Measurements from ENCODE around the gene C2CD3.

The C2CD3 gene, protein sequence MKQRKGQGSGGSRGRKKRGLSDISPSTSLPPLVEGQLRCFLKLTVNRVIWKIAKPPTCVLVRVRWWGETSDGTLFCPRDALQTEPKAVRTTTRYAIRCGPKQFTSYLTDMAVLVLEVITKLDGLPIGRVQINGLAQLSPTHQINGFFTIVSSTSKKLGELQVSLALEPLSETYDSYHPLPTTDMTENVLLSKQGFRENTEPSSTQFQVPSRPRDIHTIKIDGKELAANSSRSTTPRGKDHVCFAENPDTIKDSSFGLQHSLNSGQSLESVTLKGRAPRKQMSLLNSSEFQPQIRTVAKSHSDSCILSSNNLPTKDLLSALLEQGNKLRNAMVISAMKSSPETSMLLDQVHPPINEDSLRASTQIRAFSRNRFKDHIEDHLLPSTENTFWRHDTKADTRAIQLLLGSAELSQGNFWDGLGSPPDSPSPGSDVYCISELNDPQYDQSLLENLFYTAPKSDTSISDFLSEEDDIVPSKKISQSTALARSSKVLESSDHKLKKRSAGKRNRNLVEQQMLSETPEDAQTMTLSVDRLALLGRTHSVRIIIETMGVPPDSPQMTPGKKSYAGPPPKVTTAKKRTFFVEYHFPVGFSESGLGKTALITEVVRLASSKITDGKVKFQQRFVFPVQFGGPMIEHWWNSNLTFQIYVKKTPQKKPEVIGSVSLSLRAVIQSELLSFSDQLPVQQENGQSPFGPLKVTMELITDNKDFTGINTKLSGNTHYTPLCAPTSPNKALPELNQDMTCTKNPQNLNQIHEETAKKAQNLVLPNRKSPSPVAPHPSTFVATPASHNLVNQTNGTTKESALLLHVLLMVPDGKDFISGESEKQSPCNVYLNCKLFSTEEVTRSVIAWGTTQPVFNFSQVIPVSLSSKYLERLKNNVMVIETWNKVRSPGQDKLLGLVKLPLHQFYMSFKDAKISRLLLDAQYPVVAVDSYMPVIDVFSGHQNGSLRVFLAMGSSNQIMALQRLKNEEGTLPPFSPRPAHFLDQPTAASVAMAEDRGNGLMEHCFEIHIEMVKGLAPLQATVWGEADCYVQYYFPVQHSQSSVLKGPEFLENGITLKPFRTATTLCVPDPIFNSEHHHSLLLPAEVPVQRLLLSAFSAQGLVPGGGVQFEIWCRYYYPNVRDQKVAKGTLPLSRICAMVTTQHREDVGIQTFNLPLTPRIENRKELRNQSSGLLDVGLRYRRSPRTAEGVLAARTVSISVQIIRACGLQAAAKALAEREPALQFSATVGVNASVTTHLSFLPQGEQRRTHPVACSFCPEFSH (N-terminal part only)

DNA sequence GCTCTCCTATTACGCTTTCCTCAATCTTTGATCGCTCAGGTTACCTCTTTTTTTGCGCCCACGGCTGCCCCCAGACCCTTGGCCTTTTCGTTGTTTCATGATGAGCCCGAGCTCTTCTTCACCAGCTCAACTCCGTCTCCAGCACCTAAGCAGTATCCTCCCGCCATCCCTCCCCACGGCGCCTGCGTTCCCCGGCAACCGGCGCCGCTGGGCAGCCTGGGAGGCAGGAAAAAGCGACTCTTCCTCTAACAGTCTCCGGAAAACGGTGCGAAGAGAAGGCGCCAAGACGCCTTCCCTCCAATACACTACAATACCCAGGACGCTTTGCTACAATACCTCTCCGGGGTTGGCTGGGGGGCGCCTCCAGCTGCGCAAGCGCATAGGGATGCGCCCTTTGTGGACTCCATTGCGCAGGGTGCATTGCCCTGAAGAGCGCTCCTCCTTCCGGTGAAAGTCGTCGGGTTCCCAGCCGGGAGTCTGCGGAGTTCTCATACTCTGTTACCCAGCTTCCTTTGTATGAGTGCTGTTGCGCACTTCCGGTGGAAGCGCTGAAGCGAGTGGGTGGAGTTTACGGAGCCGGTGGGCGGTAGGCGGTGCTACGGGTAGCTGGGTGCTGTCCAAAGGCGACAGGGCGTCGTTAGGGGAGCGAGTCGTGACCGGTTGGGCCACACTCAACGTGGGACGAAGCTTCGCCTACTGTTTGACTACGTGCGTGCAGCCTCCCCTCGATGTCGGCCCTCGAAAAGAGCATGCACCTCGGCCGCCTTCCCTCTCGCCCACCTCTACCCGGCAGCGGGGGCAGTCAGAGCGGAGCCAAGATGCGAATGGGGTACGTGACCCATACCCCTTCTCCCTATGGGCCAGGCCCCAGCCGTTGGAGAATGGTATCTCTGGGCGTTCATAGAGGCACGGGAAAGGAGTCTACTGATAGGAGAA lies at the start of gene C2CD3, which contains the start of gene PPME1:
TSS of gene C2CD3 (minus strand) at position 309 of the 936 bp plus-strand sequence. CDS start at position 99, 210 bp downstream.
TSS of gene PPME1 (plus strand) at position 596 of the 936 bp plus-strand sequence. CDS start at position 729, 133 bp downstream.
- DNase-seq (ENCODE audit: low read depth in 2 of 3, low spot score in 2 of 3), result peak; percentile 74 to 97 (median 86)

DNA sequence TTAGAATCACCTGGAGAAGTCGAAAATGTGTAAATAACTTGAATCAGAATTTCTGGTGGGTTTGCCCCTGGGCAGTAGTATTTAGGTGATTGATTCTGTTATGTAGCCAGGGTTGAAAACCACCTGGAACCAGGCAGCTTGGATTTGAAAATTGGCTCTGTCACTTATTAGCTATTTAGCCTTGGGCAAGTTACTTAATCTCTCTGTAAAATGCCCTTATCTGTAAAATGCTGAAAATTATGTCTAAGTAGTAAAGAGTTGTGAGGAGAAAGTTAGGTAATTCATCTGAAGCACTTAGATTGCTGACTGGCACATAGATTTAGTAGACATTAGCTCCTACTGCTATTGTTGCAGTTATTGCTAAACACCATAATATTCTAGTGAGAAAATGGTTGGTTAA lies 49.6 kb upstream of the C2CD3 start:
- DNase-seq (ENCODE audit: low read depth in 2 of 3, low spot score in 2 of 3), result no peak

DNA sequence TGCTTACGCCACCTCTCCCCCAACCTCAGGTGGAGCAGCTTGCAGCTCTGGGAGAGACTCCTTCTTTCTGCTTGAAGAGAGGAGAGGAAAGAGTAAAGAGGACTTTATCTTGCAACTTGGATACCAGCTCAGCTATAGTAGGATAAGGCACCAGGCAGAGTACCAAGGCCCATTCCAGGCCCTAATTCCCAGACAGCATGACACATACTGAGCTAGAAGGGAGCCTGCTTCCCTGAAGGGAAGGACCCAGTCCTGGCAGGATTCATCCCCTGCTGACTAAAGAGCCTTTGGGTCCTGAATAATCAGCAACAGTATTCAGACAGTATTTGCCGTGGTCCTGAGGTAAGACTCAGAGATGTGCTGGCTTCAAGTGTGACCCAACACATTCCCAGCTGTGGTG lies 41.7 kb upstream of the C2CD3 start:
- no peak for DNase-seq (ENCODE audit: low read depth in 2 of 3, low spot score in 2 of 3)

DNA sequence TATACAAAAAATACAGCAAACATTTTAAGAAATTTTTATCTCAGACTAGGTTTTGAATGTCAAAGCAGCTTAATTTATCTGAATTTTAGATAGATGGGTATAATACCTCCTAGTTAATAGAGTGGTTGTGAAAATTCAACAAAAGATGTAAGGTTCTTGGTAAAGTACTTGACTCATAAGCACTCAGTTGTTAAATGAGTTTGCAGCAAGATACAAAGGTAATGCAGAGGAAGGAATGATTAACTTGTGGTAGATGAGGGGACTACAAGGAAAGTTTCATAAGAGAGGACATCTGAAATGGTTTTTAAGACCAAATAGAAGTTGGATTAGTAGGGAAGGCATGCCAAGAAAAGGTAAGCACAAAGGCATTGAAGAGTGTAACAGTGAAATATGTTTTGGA lies 37.7 kb upstream of the C2CD3 start:
- no peak for DNase-seq (ENCODE audit: low read depth in 2 of 3, low spot score in 2 of 3)

DNA sequence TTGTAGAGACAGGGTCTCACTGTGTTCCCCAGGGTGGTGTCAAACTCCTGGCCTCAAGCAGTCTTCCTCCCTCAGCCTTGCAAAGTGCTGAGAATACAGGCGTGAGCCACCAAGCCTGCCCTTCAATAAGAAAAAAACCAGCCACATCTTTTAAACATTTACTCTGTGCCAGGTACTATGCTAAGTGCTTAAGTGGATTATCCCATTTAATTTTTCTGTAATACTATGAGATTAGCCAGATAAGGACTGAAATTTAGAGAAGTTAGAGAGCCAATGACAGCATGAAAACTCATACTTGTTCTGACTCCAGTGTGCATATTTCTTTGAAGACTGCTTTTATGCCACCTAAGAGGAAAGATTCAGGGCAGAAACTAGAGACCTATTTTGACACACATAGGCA lies 35.9 kb upstream of the C2CD3 start:
- DNase-seq (ENCODE audit: low read depth in 2 of 3, low spot score in 2 of 3), result no peak

DNA sequence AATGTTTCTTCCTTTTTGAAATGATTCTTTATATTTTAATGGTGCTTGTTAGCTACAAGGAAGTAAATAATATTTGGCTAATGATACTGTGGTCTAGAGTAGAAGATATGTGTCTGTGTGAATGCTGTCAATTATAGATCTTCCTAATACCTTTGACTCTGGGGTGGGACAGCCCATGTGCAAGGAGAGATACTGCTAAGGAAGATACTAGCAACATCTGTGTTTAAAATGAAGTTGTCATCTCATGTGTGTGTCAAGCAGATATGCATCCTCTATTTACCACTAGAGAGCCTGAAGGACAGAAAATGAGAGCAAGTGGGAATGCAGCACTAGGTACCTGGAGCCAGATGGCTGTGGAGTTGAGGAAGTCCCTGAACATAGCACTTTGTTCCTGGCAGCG lies 34.4 kb upstream of the C2CD3 start:
- no peak for DNase-seq (ENCODE audit: low read depth in 2 of 3, low spot score in 2 of 3)

DNA sequence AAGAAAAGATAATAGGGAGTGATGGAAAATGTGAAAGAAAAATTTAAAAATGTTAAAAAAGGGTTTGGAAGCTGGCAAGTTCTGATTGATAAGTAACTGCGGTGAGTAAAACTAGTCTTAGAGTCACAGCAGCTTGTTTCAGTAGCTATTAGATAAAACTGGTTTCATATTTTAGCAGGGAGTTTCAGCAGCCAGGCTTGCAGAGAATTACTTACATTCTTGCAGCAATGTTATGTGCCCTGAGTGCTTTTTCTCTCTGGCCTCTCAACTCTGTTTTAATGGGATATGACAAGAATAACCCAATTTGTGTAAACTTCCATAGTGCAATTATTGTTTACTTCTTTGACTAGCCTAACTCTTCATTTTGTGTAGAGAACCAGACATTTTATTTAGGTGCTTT lies 33.9 kb upstream of the C2CD3 start:
- no peak for DNase-seq (ENCODE audit: low read depth in 2 of 3, low spot score in 2 of 3)

DNA sequence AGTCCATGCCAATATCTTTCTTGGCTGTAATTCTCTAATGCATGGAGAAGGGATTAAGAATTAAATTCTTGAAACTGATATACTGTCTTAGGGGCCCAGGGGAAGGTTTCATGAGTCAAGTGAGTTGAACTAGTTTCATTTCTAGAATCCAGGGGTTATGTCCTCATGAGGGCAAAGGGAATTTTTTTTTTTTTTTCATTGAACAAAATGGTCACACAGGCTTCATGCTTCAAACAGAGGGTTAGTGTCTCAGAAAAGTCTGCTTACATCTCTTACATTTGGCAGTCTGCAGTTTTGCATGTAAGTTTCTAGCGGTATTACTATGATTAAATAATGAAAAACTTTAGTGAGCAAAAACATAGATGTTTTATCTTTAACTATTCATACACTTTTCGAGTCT lies 33.2 kb upstream of the C2CD3 start:
- no peak for DNase-seq (ENCODE audit: low read depth in 2 of 3, low spot score in 2 of 3)

DNA sequence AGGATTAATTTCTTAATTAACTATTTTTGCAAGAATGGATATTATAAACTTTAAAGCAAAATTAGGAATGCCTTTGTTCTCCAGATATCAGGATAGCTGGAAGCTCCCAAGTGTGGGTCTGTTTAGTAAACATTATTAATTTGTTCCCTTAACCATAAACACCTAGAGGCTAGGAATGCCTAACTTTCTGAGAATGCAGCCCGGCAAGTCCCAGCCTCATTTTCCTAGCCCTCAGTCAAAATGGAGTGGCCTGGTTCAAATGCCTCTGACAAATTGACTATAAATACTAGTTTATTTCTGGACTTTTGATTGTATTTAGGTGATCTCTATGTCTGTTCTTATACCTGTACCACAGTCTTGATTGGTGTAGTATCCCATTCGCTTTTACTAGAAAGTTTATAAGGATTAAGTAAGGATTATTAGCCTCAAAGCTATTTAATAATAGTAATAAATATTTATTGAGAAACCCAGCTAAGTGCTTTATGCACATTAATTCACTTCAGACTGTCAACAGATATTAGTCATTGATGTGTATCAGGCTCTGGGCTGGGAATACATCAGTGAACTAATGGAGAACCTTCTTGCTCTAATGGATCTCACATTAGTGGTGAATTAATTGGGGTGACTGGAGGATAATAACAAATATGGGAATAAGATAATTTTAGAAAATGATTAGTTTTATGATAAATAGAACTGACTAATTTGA lies 26.1 kb upstream of the C2CD3 start:
- DNase-seq (ENCODE audit: low read depth in 2 of 3, low spot score in 2 of 3), result no peak

DNA sequence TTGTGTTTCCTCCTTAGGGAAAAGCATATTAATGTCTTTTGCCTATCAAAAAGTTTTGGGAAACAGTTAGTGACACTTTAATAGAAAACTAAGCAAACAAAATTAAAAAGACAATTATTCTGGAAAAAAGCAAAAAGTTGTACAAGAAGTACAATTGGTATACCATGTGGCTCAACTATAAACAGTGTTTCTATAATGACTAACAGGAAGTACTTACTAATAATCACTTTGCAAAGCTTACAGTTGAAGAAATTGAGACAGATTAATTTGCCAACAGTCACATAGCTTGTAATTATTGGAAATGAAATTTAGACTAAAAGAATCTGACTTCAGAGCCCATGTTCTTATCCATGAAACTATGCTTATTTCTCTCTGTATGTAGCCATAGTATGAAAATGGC lies 25.0 kb upstream of the C2CD3 start:
- DNase-seq (ENCODE audit: low read depth in 2 of 3, low spot score in 2 of 3), result no peak

DNA sequence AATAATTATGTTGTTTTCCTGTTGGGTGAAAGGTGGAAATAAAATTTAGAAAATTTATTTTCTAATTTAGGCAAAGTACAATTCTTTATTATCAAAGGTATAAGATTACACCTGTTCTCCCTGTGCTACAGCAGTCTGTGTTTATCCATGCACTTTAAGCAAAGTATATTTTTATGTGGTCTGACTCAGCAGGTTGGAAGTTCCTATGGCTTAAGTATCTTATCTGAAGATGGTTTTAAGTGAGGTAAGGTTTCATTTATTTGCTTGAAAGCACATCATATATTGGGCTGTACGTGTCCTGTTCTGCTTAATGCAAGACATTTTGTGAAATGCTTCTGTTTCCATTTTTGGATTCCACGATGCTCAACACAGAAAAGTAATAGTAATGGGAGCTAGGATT lies 14.9 kb upstream of the C2CD3 start:
- no peak for DNase-seq (ENCODE audit: low read depth in 2 of 3, low spot score in 2 of 3)

DNA sequence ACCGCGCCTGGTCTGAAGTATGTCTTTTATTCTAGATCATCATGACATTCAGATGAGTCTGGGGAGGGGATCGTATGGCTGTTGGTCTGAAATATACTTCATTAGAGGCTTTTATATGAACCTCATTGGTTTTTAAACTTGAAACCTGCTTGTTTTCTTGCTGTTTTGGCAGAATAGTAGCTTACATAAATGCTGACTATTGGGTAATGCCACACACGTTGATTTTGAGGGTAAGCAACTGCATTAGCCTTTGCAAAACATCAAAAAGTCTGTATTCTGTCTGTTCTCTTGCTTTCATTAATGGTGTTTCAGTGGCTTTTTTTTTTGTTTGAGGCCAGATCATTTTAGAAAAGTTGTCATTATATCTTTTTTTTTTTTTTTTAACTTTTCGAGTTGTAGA lies 14.5 kb upstream of the C2CD3 start:
- DNase-seq (ENCODE audit: low read depth in 2 of 3, low spot score in 2 of 3), result no peak

DNA sequence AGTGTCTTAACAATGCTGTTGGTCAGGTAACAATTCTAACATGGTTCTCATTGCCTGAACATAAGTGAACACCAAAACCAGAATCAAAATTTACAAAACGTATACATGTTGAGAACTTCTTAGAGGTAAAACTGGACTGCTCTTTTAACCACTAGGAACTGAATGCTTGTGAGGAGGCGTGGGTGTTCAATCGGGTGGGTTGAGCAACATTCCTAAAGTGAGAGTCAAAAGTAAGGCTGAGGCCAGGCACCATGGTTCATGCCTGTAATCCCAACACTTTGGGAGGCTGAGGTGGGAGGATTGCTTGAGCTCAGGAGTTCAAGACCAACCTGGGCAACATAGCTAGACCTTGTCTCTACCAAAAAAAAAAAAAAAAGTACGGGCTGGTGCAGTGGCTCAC lies 11.8 kb upstream of the C2CD3 start:
- DNase-seq (ENCODE audit: low read depth in 2 of 3, low spot score in 2 of 3), result no peak

DNA sequence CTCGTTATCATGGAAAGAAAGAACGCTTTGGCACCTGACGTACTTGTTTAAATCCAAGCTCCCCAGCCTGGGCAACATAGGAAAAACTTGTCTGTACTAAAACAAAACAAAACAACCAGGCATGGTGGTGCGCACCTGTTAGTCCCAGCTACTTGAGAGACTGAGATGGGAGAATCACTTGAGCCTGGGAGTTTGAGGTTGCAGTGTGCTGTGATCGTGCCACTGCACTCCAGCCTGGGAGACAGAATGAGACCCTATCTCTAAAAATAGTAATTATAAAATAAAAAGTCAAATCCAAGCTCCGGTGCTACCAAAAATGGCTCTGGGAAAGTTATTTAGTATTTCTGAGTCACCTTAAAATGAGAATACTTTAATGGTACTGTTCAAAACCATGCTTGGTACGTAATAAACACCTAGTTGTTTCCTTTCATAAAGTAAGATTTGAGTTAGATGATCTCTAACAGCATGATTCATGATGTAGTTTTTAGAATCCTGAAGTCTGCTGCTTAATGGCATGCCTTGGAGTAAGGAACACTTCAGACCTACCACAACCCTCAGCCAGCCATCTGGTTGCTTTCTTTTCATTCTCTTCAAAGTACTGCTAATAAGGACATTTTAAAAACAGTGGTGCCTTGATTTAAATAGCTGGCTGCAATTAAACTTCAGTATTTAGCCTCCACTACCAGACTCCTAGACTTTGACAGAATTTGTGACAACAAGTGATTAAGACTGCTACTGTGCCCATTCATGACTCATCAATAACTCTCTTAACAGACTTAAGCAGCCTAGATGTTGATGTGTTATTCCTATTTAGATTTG lies 8.6 kb upstream of the C2CD3 start:
- DNase-seq (ENCODE audit: low read depth in 2 of 3, low spot score in 2 of 3), result no peak

DNA sequence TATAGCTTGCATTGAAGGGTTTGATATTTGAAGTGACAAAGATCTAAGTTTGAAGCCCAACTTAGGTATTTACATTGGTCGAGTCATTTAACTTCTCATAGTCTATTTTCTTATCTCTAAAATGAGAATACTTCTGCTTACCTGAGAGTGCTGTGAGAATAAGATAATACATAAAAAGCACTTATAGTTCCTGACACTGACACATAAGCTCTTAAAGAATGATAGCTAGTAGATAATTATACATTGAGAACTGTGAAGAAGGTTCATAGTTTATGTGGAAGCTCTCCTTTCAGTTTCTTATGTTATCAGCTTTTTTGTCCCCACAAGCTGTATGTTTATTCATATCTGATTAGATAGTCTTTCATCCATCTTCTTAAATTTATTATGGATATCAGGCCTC lies 5.1 kb upstream of the C2CD3 start:
- no peak for DNase-seq (ENCODE audit: low read depth in 2 of 3, low spot score in 2 of 3)

DNA sequence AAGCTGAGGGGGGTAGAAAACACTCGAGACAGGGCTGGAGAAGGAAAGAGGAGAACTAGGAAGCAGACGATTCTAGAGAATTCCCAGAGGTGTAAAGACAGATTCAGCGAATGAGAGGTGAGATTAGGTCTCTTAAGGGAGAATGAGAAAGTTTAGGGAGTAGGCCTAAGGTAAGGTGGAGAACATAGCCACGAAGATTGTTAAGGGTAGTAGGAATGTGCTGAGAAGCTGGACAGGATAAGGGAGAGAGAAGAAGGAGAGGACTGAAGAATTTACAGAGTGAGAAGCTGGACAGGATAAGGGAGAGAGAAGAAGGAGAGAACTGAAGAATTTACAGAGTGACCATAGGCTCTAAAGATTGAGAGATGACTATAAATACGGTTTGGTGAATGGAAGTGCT lies 1.2 kb upstream of the C2CD3 start:
- no peak for DNase-seq (ENCODE audit: low read depth in 2 of 3, low spot score in 2 of 3)

DNA sequence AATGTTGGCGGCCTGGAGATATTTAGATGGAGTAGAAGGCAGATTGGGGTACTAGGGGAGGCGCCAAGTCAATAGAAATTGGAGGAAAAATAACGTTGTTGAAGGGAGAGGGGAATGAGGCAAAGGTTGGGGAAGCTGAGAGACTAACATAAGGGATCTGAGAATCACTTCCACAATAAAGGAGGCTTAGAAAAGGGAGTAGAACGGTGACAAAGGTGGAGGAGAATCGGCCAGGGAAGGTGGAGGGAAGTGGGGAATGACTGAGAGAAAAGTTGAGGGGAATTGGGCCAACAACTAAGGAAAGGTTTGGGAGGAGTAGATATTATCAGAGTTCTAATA lies 797 bp upstream of the C2CD3 start:
- DNase-seq (ENCODE audit: low read depth in 2 of 3, low spot score in 2 of 3), result no peak

DNA sequence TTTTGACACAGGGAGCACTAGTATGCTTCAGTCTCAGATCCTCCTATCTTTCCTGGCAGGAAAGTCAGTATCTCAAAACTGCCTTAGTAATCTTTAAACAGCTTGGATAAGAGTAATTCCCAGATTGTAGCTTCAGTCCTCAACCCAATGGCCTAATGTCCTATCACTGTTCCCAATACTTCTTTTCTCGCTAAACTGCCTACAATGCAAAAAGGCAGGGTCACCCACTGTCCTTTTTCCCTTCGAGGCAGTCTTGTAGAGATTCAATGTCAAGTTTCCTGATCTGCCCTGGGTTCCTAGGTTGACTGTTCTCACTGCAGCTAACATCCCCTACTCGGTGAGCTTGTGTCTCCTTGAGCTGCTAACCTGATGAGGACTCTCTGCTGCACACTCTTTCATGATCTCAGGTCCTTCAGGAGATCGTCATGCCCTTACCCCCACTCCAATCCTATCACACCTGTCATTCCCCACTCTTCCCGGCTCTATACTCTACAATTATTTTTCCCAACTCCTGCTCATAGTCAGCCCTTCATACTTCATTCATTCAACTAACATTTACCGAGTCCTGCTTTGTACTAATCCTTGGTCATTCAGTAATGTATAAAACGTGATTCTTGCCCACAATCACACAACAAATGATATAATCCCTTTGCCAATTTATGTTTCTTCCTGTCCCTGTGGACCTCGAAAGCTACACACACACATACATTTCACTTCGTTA lies 904 bp downstream of the C2CD3 start:
- no peak for DNase-seq (ENCODE audit: low read depth in 2 of 3, low spot score in 2 of 3)
